GM23248 (cell line): ENCODE results near the gene CUZD1. TPM values are rescaled to one million over a fixed set of nuclear protein-coding genes. Genes with fewer than 3 reads are reported as not detected.

Experiments used
- DNase-seq: peaks from one replicate; pipeline ENCODE4 v3.0.0-alpha.2; 2015
- H2AFZ ChIP-seq: fragments of 200-600 bp; sonication (generic); 2 replicates; pipeline ENCODE4 v1.6.1; 2016; ENCODE audit warnings: antibody characterized with exemption
- H3F3A ChIP-seq: fragments of 200-600 bp; sonication (generic); 2 replicates; pipeline ENCODE4 v1.6.1; 2016; ENCODE audit warnings: mild to moderate bottlenecking, antibody characterized with exemption, mixed run types; ENCODE audit not compliant: insufficient read depth
- H3K27ac ChIP-seq: fragments of 200-600 bp; sonication (generic); 2 replicates; pipeline ENCODE4 v1.5.1; 2016; ENCODE audit warnings: mild to moderate bottlenecking
- H3K27me3 ChIP-seq: fragments of 200-600 bp; sonication (generic); replicated peaks from 2 replicates; pipeline ENCODE4 v1.6.1; 2016; ENCODE audit warnings: mild to moderate bottlenecking; ENCODE audit not compliant: insufficient read depth
- H3K36me3 ChIP-seq: fragments of 200-600 bp; sonication (generic); 2 replicates; pipeline ENCODE4 v1.6.1; 2016; ENCODE audit warnings: low read depth, mild to moderate bottlenecking
- H3K4me1 ChIP-seq: fragments of 200-600 bp; sonication (generic); 2 replicates; pipeline ENCODE4 v1.6.1; 2016; ENCODE audit warnings: mild to moderate bottlenecking; ENCODE audit not compliant: insufficient read depth
- H3K4me2 ChIP-seq: fragments of 200-600 bp; sonication (generic); one replicate; pipeline ENCODE4 v1.6.1; 2016; ENCODE audit warnings: mild to moderate bottlenecking; ENCODE audit not compliant: unreplicated experiment
- H3K4me3 ChIP-seq: fragments of 200-600 bp; sonication (generic); 2 replicates; pipeline ENCODE4 v1.5.1; 2016; ENCODE audit warnings: mild to moderate bottlenecking
- H3K79me2 ChIP-seq: fragments of 200-600 bp; sonication (generic); 2 replicates; pipeline ENCODE4 v1.6.1; 2016; ENCODE audit warnings: mild to moderate bottlenecking; ENCODE audit not compliant: insufficient read depth
- H3K9ac ChIP-seq: fragments of 200-600 bp; sonication (generic); 2 replicates; pipeline ENCODE4 v1.6.1; 2016; ENCODE audit warnings: mild to moderate bottlenecking
- H3K9me2 ChIP-seq: fragments of 200-600 bp; sonication (generic); 2 replicates; pipeline ENCODE4 v1.6.1; 2016; ENCODE audit warnings: mixed run types, mild to moderate bottlenecking, moderate library complexity; ENCODE audit not compliant: insufficient read depth
- H3K9me3 ChIP-seq: fragments of 200-600 bp; sonication (generic); one replicate; pipeline ENCODE4 v1.6.1; 2017; ENCODE audit warnings: low read depth
- H4K20me1 ChIP-seq: fragments of 200-600 bp; sonication (generic); 2 replicates; pipeline ENCODE4 v1.6.0; 2016; ENCODE audit not compliant: insufficient read depth
- EZH2 ChIP-seq: fragments of 200-600 bp; sonication (generic); IDR thresholded peaks from 2 replicates; pipeline ENCODE4 v1.6.1; 2018; ENCODE audit warnings: antibody characterized with exemption, mild to moderate bottlenecking; ENCODE audit not compliant: insufficient read depth, poor library complexity, severe bottlenecking
- EZH2phosphoT487 ChIP-seq: fragments of 200-600 bp; sonication (generic); IDR thresholded peaks from 2 replicates; pipeline ENCODE4 v1.6.1; 2018; ENCODE audit warnings: antibody characterized with exemption, moderate library complexity, mild to moderate bottlenecking, low read depth; ENCODE audit not compliant: insufficient read depth
- WGBS, 2 experiments: methylation state at CpG; one replicate each; pipeline ENCODE4 v1.1.6; 2015 to 2017; ENCODE audit warnings: low lambda C conversion rate in 2 of 2, low coverage in 1 of 2; ENCODE audit errors: missing lambda C conversion rate in 2 of 2; 5-methylcytosine and 5-hydroxymethylcytosine counted together
- in situ Hi-C: fragments of 300-500 bp; cut with MboI; formaldehyde crosslinking; loops from 2 replicates; pipeline ENCODE4 v1.15.0; 2020
- polyA plus RNA-seq: library from polyadenylated mRNA; unstranded; fragments of >200 nt; fragmentation: Nextera tagmentation; extraction: Ambion mirVana; gene quantifications from 2 replicates; pipeline ENCODE4 v1.2.1, GENCODE V29; 2016
- total RNA-seq: library from RNA; depleted of rRNA; stranded (reverse); fragments of >200 nt; shearing (Covaris generic); gene quantifications from 2 replicates; pipeline ENCODE4 v1.2.3, GENCODE V29; 2014

The CUZD1 gene
- total and polyA plus RNA-seq, 2 experiments from 2014 or later, result 0.11 to 0.31 TPM

DNA sequence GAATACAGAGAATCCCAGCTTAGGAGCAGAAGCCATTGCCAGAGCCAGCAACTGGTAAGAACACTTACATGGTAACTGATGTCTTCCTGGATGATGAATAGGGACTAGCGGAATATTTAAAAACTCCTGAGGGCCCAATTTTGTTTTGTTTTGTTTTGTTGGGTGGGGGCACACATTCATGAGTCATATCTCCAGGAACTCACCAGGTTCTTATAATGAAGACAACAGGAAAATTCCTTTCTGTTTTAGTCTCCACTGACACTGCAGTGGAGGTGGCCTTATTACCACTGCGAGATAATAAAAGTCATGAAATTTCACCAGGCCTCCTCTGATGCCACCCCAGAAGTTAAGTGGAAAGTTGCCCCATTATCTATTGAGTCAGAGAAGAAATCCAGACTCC, 6.6 kb upstream of the CUZD1 start:
- H3K4me2 ChIP-seq, result peak overlapping the region; percentile 33
- DNase-seq, result peak; percentile 35
- H3K36me3 ChIP-seq, result no peaks in the 10 kb centered on the region
- H4K20me1 ChIP-seq, result no peaks in the 10 kb centered on the region
- no peaks in the 10 kb centered on the region for H3K9me3 ChIP-seq
- no peaks in the 10 kb centered on the region for H3K27me3 ChIP-seq
- H2AFZ ChIP-seq, result no peak overlapping the region
- no peak for TF ChIP-seq EZH2phosphoT487
- TF ChIP-seq EZH2, result no peak
- 0 out of 2 replicates have a peak overlapping the region, but pooled peaks have one; percentile 6 for H3K4me3 ChIP-seq
- 29 to 32% methylated on average over 2 of the region's 2 CpGs for WGBS, 2 experiments
- H3K9ac ChIP-seq, result no peak overlapping the region
- H3K9me2 ChIP-seq, result no peaks in the 10 kb centered on the region
- peak overlapping the region; percentile 60 for H3K27ac ChIP-seq
- H3K79me2 ChIP-seq, result 0 out of 2 replicates have a peak, but pooled peaks cover under 1% of the 10 kb centered on the region
- H3F3A ChIP-seq, result peaks cover 60% of the 10 kb centered on the region
- peaks cover 68% of the 10 kb centered on the region for H3K4me1 ChIP-seq
- in situ Hi-C loops, result no loop called here

DNA sequence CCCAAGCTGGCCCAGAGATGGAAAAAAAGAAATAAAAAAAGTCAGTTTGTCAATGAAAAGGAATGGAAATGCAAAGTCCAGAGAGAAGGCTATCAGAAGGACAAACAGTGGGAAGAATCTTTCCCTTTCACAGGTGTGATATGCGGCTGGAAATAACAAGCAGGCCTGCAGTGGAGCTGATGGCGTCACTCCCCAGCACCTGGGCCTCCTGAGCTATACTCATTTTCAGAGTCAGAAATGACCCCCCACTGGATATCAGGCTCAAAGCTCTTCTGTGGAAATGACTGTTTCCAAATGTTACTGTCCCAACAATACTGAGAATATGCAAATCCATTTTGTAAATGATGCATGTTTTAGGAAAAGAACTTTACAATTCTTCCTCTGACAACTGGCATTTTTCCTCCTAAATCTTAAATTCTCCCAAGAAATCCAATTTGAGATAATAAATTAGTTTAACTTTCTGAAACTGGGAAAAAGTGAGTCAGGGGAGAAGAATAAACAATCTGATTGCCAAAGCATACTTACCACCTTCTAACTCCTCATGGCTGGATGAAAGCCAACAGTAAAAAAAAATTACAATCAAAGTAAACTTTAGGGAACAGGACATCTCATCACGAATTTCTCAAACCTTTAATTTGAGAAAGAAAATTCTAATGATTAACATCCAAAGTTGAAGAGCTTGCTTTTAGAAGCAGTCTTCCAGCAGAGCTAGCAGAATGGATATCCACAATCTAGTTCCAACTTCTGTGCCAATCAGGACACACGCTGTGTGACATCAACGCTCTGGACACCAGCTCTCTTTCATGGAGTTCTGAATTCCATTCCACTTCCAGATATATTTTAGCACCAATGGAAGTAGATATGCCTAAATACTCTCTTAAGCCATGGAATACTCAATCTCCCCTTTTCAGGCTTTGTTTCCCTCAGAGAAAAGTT, 5.3 kb upstream of the CUZD1 start:
- Histone ChIP-seq H4K20me1 (no peaks in the 10 kb centered on the region), H3K36me3 (no peaks in the 10 kb centered on the region), H3K9me2 (no peaks in the 10 kb centered on the region), H3K4me3 (no peak overlapping the region), H3K27ac (peak overlapping the region; percentile 60), H2AFZ (no peak overlapping the region), H3K9ac (no peak overlapping the region), H3K4me1 (peaks cover 55% of the 10 kb centered on the region), H3K4me2 (peak overlapping the region; percentile 33), H3K27me3 (no peaks in the 10 kb centered on the region), H3K79me2 (no peaks in the 10 kb centered on the region), H3F3A (peaks cover 58% of the 10 kb centered on the region), H3K9me3 (no peaks in the 10 kb centered on the region)
- in situ Hi-C loops, result no loop called here
- peak; percentile 39 for DNase-seq
- TF ChIP-seq EZH2phosphoT487, result no peak
- no peak for TF ChIP-seq EZH2
- 92 to 94% methylated on average over 5 of the region's 5 CpGs for WGBS, 2 experiments

DNA sequence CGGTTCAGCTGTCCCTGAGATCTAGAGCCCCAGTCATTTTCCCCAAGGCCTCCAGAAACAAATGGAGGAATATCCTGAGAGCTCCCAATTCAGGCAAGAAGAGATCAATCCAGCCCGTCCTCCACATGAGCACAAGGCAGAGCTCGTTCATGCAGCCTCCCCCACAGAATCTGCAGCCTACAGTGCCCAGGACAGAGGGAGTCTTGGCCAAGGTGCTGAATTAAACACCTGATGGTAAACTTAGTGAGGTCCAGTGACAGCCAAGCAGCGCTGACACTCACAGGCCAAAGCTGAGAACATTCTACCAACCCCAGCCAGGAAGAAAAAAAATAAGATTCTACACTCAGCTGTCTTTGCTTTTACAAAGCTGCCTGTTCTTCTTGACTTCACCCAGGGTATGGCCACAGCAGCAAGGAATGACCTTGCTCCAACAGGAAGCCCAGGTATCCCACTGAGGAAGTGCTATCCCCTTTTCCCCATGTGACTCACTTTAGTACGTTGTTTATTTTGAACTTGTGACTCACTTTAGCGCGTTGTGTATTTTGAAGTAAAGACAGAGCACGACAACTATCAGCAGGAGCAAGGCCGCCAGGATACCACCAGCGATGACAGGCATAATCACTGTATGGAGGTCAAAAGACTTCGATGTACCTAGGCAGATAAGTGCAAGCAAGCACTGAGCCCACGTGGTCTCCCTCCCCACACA, 4.4 kb upstream of the CUZD1 start:
- Histone ChIP-seq H2AFZ (no peak overlapping the region), H3K9ac (no peak overlapping the region), H3F3A (peaks cover 49% of the 10 kb centered on the region), H3K4me2 (no peak overlapping the region), H4K20me1 (no peaks in the 10 kb centered on the region), H3K4me3 (no peak overlapping the region), H3K27me3 (no peaks in the 10 kb centered on the region), H3K4me1 (peaks cover 46% of the 10 kb centered on the region), H3K9me3 (no peaks in the 10 kb centered on the region), H3K36me3 (no peaks in the 10 kb centered on the region), H3K9me2 (no peaks in the 10 kb centered on the region), H3K79me2 (no peaks in the 10 kb centered on the region), H3K27ac (no peak overlapping the region)
- TF ChIP-seq EZH2phosphoT487 (no peak), EZH2 (no peak)
- no peak for DNase-seq
- 87% methylated on average over 12 of the region's 12 CpGs for WGBS, 2 experiments
- in situ Hi-C loops, result no loop called here

DNA sequence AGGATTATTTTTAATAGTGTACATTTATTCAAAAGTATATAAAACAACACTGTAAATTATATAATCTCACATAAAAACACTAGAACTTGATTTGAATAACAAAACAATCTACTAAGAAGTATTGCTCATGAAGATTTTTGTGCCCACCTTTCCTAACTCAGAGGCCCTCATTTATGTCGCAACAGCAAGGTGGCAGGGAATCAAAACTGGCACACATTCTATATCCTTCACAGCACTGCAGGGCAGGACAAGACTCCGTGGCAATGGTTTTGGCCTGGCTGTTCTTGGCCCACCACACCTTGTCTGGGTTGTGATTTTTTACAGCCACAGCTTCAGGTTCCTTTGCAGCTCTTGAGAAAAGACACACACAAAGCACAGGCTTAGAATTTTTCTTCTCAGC, 3.4 kb upstream of the CUZD1 start:
- no peak for DNase-seq
- H3K36me3 ChIP-seq, result no peaks in the 10 kb centered on the region

More for the DNA sequence above, 3.4 kb upstream of the CUZD1 start:
- TF ChIP-seq EZH2 (no peak), EZH2phosphoT487 (no peak)
- no peak overlapping the region for H3K27ac ChIP-seq
- 98 to 100% methylated on average over 2 of the region's 2 CpGs for WGBS, 2 experiments
- no peak overlapping the region for H2AFZ ChIP-seq
- H3F3A ChIP-seq, result peaks cover 41% of the 10 kb centered on the region
- H3K9ac ChIP-seq, result no peak overlapping the region
- H3K4me1 ChIP-seq, result peaks cover 38% of the 10 kb centered on the region
- H3K4me3 ChIP-seq, result no peak overlapping the region
- in situ Hi-C loops, result no loop called here
- no peaks in the 10 kb centered on the region for H3K9me3 ChIP-seq
- no peaks in the 10 kb centered on the region for H3K27me3 ChIP-seq
- no peaks in the 10 kb centered on the region for H3K9me2 ChIP-seq
- no peak overlapping the region for H3K4me2 ChIP-seq
- H4K20me1 ChIP-seq, result no peaks in the 10 kb centered on the region
- H3K79me2 ChIP-seq, result no peaks in the 10 kb centered on the region
